ENCODE data around the gene COG5. TPM values are rescaled to one million over a fixed set of nuclear protein-coding genes. Genes with fewer than 3 reads are reported as not detected.
A peak's percentile ranks its signal among the peaks of the same experiment; 100 is the strongest.

The COG5 gene
- total RNA-seq, 2 experiments from 2014 or later = 37.6 to 40.3 TPM

DNA sequence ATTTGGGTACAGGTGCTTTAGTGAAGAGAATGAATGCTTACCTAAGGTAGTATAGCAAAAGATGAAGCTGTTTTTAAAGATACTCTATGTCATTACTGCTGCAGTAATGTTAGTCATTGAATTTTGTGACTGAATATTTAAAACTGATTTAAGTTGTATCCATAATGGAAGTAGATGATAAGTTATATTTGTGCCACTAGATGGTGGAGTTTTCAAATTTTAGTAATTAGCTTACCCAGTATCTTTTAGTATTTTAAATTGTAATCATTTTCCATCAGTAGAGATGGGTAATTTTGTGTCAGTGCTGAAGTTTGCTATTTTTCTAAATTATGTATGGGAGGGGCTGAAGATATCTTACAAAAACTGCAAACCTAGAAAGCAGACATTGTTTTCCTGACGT lies 369.7 kb downstream of the COG5 start:
- ATAC-seq (no peak), DNase-seq (no peak)
- TF ChIP-seq, protein P1, sequence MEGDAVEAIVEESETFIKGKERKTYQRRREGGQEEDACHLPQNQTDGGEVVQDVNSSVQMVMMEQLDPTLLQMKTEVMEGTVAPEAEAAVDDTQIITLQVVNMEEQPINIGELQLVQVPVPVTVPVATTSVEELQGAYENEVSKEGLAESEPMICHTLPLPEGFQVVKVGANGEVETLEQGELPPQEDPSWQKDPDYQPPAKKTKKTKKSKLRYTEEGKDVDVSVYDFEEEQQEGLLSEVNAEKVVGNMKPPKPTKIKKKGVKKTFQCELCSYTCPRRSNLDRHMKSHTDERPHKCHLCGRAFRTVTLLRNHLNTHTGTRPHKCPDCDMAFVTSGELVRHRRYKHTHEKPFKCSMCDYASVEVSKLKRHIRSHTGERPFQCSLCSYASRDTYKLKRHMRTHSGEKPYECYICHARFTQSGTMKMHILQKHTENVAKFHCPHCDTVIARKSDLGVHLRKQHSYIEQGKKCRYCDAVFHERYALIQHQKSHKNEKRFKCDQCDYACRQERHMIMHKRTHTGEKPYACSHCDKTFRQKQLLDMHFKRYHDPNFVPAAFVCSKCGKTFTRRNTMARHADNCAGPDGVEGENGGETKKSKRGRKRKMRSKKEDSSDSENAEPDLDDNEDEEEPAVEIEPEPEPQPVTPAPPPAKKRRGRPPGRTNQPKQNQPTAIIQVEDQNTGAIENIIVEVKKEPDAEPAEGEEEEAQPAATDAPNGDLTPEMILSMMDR (IDR thresholded peaks at IDR 0.05) = no peak
- no peaks in the 10 kb centered on the region for H3K27me3 Mint-ChIP-seq
- intact Hi-C loops (cut with micrococcal nuclease) = no loop called here
- H3K36me3 Mint-ChIP-seq (ENCODE audit: low read depth) = peaks cover 24% of the 10 kb centered on the region
- H3K9me3 Mint-ChIP-seq = no peaks in the 10 kb centered on the region
- H3K4me3 Mint-ChIP-seq = no peak overlapping the region
- ChIA-PET CTCF (interaction anchor here (0.7 to 1.6 kb wide), 4 partner anchors 12 to 401 kb away, joined by 3 to 4 read pairs (median 4); no protein-coding TSS in a partner anchor), POLR2A (no interaction called here)
- H3K27ac Mint-ChIP-seq = peak overlapping the region; percentile 60
- peaks cover 3% of the 10 kb centered on the region for H3K4me1 Mint-ChIP-seq (ENCODE audit: low read depth)

DNA sequence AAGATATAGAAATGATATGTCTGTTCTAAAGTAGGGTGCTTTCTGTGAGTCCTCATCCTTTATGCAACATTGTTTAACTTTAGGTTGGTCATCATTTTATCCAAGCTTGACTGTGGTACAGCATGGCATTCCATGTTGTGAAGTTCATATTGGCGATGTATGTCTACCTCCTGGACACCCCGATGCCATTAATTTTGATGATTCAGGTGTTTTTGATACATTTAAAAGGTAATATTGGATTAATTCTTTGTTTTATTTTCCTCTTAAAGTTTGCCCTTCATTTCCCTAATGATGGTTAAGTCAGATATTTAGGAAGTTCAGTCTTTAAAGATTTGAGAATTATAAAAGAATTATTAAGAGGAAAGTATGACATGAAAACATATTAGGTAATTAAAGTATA lies 373.6 kb downstream of the COG5 start:
- no peak overlapping the region for H3K27ac Mint-ChIP-seq
- no peaks in the 10 kb centered on the region for H3K9me3 Mint-ChIP-seq
- CTCF ChIA-PET = interaction anchor here (1.0 to 2.4 kb wide), 4 partner anchors 9 to 42 kb away, joined by 3 to 10 read pairs (median 6); no protein-coding TSS in a partner anchor
- POLR2A ChIA-PET = interaction anchor here (1.8 to 2.0 kb wide), 2 partner anchors 10 to 21 kb away, joined by 6 to 7 read pairs; partner anchors contain the start of gene HBP1
- TF ChIP-seq, protein P1 (IDR thresholded peaks at IDR 0.05) = no peak
- intact Hi-C loops (cut with micrococcal nuclease) = no loop called here
- peaks cover 3% of the 10 kb centered on the region for H3K4me1 Mint-ChIP-seq (ENCODE audit: low read depth)
- ATAC-seq = no peak
- H3K27me3 Mint-ChIP-seq = no peaks in the 10 kb centered on the region
- DNase-seq = no peak
- H3K36me3 Mint-ChIP-seq (ENCODE audit: low read depth) = peaks cover 31% of the 10 kb centered on the region
- no peak overlapping the region for H3K4me3 Mint-ChIP-seq

- CTCF ChIA-PET = interaction anchor here (2.4 kb wide), 1 partner anchor 14 kb away, joined by 10 read pairs; no protein-coding TSS in a partner anchor
- POLR2A ChIA-PET = no interaction called here
- H3K27ac Mint-ChIP-seq = peak overlapping the region; percentile 46
Observed at GRCh38 chr7:107187774-107188173, 375.9 kb downstream of the COG5 start.

DNA sequence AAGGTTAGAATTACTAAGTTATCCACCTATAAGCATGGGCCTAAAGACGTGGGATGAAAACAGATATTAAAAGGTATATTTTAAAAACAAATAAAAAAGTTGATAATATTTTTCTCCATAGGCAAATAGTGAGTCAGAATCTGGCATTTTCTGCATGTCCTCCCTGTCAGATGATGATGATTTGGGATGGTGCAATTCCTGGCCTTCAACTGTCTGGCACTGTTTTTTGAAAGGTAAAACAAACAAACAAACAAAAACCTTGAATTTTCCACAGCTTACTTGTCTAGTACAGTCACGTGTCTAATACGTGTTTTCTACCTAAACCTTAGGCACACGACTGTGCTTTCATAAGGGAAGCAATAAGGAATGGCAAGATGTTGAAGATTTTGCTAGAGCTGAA lies 377.5 kb downstream of the COG5 start:
- H3K4me3 Mint-ChIP-seq = no peak overlapping the region
- intact Hi-C loops (cut with micrococcal nuclease) = no loop called here
- H3K27ac Mint-ChIP-seq = peak overlapping the region; percentile 28
- H3K27me3 Mint-ChIP-seq = no peaks in the 10 kb centered on the region
- ChIA-PET POLR2A (no interaction called here), CTCF (interaction anchor here (1.4 kb wide), 1 partner anchor 39 kb away, joined by 4 read pairs; no protein-coding TSS in a partner anchor)
- ATAC-seq (no peak), DNase-seq (no peak)
- peaks cover 11% of the 10 kb centered on the region for H3K4me1 Mint-ChIP-seq (ENCODE audit: low read depth)
- no peaks in the 10 kb centered on the region for H3K9me3 Mint-ChIP-seq
- H3K36me3 Mint-ChIP-seq (ENCODE audit: low read depth) = peaks cover 34% of the 10 kb centered on the region
- TF ChIP-seq, protein P1 (IDR thresholded peaks at IDR 0.05) = no peak

More at GRCh38 chr7:107187774-107188173, 375.9 kb downstream of the COG5 start:
- ATAC-seq (no peak), DNase-seq (no peak)
- H3K36me3 Mint-ChIP-seq (ENCODE audit: low read depth) = peaks cover 33% of the 10 kb centered on the region
- no peaks in the 10 kb centered on the region for H3K27me3 Mint-ChIP-seq
- TF ChIP-seq, protein P1 (IDR thresholded peaks at IDR 0.05) = no peak
- intact Hi-C loops (cut with micrococcal nuclease) = no loop called here
- H3K4me3 Mint-ChIP-seq = no peak overlapping the region
- H3K4me1 Mint-ChIP-seq (ENCODE audit: low read depth) = peaks cover 10% of the 10 kb centered on the region
- no peaks in the 10 kb centered on the region for H3K9me3 Mint-ChIP-seq

GRCh38 chr7:107185716-107186115 lies 378.0 kb downstream of the COG5 start:
- no peaks in the 10 kb centered on the region for H3K27me3 Mint-ChIP-seq
- intact Hi-C loops (cut with micrococcal nuclease) = no loop called here

More at GRCh38 chr7:107185716-107186115, 378.0 kb downstream of the COG5 start:
- ChIA-PET CTCF (no interaction called here), POLR2A (interaction anchor here (1.4 to 1.5 kb wide), 2 partner anchors 12 to 16 kb away, joined by 3 to 5 read pairs; no protein-coding TSS in a partner anchor)
- TF ChIP-seq, protein P1 (IDR thresholded peaks at IDR 0.05) = no peak
- DNase-seq (no peak), ATAC-seq (no peak)
- H3K4me1 Mint-ChIP-seq (ENCODE audit: low read depth) = peaks cover 15% of the 10 kb centered on the region
- H3K27ac Mint-ChIP-seq = peak overlapping the region; percentile 44
- peaks cover 39% of the 10 kb centered on the region for H3K36me3 Mint-ChIP-seq (ENCODE audit: low read depth)
- H3K4me3 Mint-ChIP-seq = no peak overlapping the region
- H3K9me3 Mint-ChIP-seq = no peaks in the 10 kb centered on the region
